ENCODE results near the gene ABCA2.
A peak's percentile ranks its signal among the peaks of the same experiment; 100 is the strongest.

DNA sequence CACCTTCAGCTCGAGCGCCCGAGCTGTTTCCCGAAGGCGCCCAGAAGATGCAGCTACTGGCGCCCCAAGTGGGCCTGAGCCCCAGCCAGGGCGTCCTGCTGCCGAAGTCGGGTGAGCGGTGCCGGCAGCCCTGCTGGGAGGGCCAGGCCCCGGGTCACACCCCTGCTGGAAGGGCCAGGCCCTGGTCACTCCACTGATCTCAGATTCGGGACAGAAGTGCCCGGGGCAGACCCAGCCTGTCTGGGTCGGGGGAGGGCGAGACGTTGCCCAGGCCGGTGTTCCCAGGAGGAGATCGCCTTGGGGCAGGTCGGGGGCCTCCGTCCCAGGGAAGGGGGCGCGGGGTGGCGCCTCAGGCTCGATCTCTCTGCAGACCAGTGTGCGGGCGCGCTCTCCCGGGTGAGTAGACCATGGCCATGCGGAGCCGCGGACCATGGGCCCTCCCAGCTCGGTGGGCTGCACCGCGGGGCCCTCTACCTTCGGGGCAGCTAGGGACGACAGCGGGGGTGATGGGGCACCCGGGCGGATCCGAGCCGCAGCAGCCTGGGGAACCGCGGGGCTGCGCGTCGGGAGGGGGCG lies 42.9 kb downstream of the ABCA2 start:
- TF ChIP-seq, protein P1, sequence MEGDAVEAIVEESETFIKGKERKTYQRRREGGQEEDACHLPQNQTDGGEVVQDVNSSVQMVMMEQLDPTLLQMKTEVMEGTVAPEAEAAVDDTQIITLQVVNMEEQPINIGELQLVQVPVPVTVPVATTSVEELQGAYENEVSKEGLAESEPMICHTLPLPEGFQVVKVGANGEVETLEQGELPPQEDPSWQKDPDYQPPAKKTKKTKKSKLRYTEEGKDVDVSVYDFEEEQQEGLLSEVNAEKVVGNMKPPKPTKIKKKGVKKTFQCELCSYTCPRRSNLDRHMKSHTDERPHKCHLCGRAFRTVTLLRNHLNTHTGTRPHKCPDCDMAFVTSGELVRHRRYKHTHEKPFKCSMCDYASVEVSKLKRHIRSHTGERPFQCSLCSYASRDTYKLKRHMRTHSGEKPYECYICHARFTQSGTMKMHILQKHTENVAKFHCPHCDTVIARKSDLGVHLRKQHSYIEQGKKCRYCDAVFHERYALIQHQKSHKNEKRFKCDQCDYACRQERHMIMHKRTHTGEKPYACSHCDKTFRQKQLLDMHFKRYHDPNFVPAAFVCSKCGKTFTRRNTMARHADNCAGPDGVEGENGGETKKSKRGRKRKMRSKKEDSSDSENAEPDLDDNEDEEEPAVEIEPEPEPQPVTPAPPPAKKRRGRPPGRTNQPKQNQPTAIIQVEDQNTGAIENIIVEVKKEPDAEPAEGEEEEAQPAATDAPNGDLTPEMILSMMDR (conservative IDR thresholded peaks at IDR 0.05; ENCODE audit: low read depth in 2 of 2): no peak
- TF ChIP-seq EZH2phosphoT487 (IDR thresholded peaks at IDR 0.05; ENCODE audit: unreplicated experiment) (no peak), CREB1 (CRISPR knock-in tag; IDR thresholded peaks at IDR 0.05; ENCODE audit: low read depth) (no peak), ZNF114 (CRISPR knock-in tag; IDR thresholded peaks at IDR 0.05) (no peak), STAT1 (IDR thresholded peaks at IDR 0.05; ENCODE audit: unreplicated experiment) (no peak), EZH2 (IDR thresholded peaks at IDR 0.05; ENCODE audit: low read depth, unreplicated experiment) (peak; percentile 39), POLR2AphosphoS5 (IDR thresholded peaks at IDR 0.05; ENCODE audit: low read depth) (no peak), NANOG (IDR thresholded peaks at IDR 0.05; ENCODE audit: borderline replicate concordance) (no peak), ZNF331 (CRISPR knock-in tag; IDR thresholded peaks at IDR 0.05; ENCODE audit: low read depth) (no peak), JUNB (IDR thresholded peaks at IDR 0.05; ENCODE audit: unreplicated experiment) (no peak)
- TF ChIP-seq, protein P2, sequence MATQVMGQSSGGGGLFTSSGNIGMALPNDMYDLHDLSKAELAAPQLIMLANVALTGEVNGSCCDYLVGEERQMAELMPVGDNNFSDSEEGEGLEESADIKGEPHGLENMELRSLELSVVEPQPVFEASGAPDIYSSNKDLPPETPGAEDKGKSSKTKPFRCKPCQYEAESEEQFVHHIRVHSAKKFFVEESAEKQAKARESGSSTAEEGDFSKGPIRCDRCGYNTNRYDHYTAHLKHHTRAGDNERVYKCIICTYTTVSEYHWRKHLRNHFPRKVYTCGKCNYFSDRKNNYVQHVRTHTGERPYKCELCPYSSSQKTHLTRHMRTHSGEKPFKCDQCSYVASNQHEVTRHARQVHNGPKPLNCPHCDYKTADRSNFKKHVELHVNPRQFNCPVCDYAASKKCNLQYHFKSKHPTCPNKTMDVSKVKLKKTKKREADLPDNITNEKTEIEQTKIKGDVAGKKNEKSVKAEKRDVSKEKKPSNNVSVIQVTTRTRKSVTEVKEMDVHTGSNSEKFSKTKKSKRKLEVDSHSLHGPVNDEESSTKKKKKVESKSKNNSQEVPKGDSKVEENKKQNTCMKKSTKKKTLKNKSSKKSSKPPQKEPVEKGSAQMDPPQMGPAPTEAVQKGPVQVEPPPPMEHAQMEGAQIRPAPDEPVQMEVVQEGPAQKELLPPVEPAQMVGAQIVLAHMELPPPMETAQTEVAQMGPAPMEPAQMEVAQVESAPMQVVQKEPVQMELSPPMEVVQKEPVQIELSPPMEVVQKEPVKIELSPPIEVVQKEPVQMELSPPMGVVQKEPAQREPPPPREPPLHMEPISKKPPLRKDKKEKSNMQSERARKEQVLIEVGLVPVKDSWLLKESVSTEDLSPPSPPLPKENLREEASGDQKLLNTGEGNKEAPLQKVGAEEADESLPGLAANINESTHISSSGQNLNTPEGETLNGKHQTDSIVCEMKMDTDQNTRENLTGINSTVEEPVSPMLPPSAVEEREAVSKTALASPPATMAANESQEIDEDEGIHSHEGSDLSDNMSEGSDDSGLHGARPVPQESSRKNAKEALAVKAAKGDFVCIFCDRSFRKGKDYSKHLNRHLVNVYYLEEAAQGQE (IDR thresholded peaks at IDR 0.05; ENCODE audit: unreplicated experiment): no peak
- TF ChIP-seq, protein P3, sequence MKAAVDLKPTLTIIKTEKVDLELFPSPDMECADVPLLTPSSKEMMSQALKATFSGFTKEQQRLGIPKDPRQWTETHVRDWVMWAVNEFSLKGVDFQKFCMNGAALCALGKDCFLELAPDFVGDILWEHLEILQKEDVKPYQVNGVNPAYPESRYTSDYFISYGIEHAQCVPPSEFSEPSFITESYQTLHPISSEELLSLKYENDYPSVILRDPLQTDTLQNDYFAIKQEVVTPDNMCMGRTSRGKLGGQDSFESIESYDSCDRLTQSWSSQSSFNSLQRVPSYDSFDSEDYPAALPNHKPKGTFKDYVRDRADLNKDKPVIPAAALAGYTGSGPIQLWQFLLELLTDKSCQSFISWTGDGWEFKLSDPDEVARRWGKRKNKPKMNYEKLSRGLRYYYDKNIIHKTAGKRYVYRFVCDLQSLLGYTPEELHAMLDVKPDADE (IDR thresholded peaks at IDR 0.05): no peak
